ENCODE results near the gene APOBEC3B. TPM values are rescaled to one million over a fixed set of nuclear protein-coding genes. Genes with fewer than 3 reads are reported as not detected.

APOBEC3B gene
- total RNA-seq, 1 donor from 2014 or later: not detected

DNA sequence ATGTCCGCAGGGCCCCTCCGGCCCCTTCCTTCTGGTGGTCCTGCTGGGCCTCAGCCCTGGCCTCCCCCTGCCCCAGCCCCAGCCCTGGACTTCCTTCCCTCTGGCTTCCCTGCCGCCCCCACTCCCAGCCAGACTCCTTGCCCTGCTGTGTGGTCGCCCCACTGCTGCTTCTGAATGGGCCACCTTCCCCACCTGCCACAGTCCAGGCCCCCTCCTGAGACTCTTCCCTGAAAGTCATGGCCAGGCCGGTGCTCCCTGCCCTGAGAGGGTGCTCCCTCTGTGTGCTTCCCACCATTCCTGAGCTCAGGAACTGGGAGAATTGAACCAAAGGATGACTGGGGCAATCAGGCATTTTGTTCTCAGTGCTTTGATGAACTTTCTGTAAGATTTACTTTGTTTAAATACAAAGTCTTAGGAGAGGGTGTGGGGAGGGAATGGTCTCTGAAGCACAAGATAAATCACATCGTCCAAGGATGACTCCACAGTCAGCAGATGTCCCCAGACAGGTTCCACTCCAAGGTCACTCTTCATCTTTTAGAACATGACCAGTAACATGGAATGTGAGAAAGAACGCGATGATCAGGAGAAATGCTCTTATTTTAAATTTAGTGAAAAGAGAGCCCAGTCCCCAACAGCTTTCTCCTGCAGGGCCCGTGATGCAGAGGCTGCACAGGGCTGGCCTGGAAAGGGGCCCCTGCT, 39.6 kb downstream of the APOBEC3B start:
- H3K4me1 Mint-ChIP-seq (ENCODE audit: low read depth, unreplicated experiment): peaks cover 4% of the 10 kb centered on the region
- TF ChIP-seq, protein P1, sequence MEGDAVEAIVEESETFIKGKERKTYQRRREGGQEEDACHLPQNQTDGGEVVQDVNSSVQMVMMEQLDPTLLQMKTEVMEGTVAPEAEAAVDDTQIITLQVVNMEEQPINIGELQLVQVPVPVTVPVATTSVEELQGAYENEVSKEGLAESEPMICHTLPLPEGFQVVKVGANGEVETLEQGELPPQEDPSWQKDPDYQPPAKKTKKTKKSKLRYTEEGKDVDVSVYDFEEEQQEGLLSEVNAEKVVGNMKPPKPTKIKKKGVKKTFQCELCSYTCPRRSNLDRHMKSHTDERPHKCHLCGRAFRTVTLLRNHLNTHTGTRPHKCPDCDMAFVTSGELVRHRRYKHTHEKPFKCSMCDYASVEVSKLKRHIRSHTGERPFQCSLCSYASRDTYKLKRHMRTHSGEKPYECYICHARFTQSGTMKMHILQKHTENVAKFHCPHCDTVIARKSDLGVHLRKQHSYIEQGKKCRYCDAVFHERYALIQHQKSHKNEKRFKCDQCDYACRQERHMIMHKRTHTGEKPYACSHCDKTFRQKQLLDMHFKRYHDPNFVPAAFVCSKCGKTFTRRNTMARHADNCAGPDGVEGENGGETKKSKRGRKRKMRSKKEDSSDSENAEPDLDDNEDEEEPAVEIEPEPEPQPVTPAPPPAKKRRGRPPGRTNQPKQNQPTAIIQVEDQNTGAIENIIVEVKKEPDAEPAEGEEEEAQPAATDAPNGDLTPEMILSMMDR (IDR thresholded peaks at IDR 0.05; ENCODE audit: partially characterized antibody, unreplicated experiment): no peak
- H3K36me3 Mint-ChIP-seq (ENCODE audit: unreplicated experiment): no peaks in the 10 kb centered on the region
- DNase-seq: no peak
- H3K4me3 Mint-ChIP-seq (ENCODE audit: unreplicated experiment): no peak overlapping the region
- peaks cover 4% of the 10 kb centered on the region for H3K9me3 Mint-ChIP-seq (ENCODE audit: unreplicated experiment)
- peaks cover 7% of the 10 kb centered on the region for H3K27me3 Mint-ChIP-seq (ENCODE audit: unreplicated experiment)
- no peak overlapping the region for H3K27ac Mint-ChIP-seq (ENCODE audit: unreplicated experiment)

DNA sequence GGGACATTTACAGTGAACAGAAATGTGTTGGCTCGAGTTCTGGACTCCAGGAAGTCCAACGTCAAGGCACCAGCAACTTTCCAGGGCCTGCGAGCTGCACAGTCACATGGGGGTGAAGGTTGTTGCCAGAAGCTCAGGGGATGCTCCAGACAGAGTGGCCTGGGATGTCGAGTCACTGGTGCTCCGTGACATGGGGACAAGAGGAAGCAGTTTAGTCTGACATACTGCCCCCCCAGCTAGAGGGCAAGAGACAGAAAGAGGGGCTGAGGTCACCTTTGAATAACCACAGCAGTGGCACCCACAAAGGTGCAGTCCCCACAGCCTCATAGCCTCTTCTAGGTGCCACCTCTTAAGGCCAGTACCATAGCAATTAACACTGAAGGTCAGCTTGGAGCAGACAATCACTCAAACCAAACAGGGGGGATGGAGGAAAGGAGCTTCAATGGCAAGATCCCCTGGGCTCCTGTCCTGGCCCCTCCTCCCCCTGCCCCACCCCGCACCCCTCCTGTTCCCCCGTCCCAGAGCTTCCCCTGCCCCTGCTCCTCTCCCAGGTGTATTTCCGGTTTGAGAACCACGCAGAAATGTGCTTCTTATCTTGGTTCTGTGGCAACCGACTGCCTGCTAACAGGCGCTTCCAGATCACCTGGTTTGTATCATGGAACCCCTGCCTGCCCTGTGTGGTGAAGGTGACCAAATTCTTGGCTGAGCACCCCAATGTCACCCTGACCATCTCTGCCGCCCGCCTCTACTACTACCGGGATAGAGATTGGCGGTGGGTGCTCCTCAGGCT, 42.6 kb downstream of the APOBEC3B start:
- TF ChIP-seq, protein P1 (IDR thresholded peaks at IDR 0.05; ENCODE audit: partially characterized antibody, unreplicated experiment): no peak
- peaks cover 4% of the 10 kb centered on the region for H3K4me1 Mint-ChIP-seq (ENCODE audit: low read depth, unreplicated experiment)
- H3K9me3 Mint-ChIP-seq (ENCODE audit: unreplicated experiment): peaks cover 2% of the 10 kb centered on the region
- no peaks in the 10 kb centered on the region for H3K36me3 Mint-ChIP-seq (ENCODE audit: unreplicated experiment)
- no peak overlapping the region for H3K4me3 Mint-ChIP-seq (ENCODE audit: unreplicated experiment)
- no peak for DNase-seq
- H3K27ac Mint-ChIP-seq (ENCODE audit: unreplicated experiment): no peak overlapping the region
- peaks cover 7% of the 10 kb centered on the region for H3K27me3 Mint-ChIP-seq (ENCODE audit: unreplicated experiment)

DNA sequence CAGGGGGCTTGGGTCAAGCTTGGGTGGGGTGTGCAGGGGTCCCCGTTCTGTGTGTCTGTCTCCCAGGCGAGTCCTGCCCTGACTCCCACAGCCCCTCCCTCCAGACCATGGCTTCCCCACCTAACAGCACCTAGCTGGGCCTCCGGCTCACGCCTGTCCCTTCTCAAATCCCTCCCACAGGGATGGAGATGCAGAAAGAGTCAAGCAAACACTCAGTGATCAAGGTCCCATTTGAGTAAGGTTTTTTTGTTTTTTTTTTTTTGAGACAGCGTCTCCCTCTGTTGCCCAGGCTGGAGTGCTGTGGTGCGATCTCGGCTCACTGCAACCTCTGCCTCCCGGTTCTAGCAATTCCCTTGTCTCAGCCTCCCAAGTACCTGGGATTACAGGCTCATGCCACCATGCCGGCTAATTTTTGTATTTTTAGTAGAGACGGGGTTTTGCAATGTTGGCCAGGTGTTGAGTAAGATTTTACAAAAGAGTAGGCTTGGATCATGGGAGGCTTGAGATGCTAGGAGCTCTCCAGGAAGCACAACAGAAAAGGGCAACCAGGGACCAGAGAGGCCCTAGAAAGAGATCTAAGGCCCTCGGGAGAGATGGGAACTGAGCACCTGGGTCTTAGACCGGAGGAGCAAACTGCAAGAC, 44.5 kb downstream of the APOBEC3B start:
- Mint-ChIP-seq H3K4me3 (ENCODE audit: unreplicated experiment) (no peak overlapping the region), H3K4me1 (ENCODE audit: low read depth, unreplicated experiment) (no peaks in the 10 kb centered on the region), H3K36me3 (ENCODE audit: unreplicated experiment) (no peaks in the 10 kb centered on the region), H3K27ac (ENCODE audit: unreplicated experiment) (no peak overlapping the region), H3K27me3 (ENCODE audit: unreplicated experiment) (peaks cover under 1% of the 10 kb centered on the region), H3K9me3 (ENCODE audit: unreplicated experiment) (peaks cover 4% of the 10 kb centered on the region)
- no peak for DNase-seq
- TF ChIP-seq, protein P1 (IDR thresholded peaks at IDR 0.05; ENCODE audit: partially characterized antibody, unreplicated experiment): no peak

DNA sequence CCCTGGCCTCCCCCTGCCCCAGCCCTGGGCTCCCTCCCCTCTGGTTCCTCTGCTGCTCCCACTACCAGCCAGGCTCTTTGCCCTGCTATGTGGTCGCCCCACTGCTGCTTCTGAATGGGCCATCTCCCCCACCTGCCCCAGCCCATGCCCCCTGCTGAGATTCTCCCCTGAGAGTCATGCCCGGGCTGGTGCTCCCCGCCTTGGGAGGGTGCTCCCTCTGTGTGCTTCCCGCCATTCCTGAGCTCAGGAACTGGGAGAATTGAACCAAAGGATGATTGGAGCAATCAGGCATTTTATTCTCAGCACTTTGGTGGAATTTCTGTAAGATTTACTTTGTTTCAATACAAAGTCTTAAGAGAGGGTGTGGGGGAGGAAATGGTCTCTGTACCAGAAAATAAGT, 45.6 kb downstream of the APOBEC3B start:
- TF ChIP-seq, protein P1 (IDR thresholded peaks at IDR 0.05; ENCODE audit: partially characterized antibody, unreplicated experiment): no peak
- Mint-ChIP-seq H3K27ac (ENCODE audit: unreplicated experiment) (no peak overlapping the region), H3K9me3 (ENCODE audit: unreplicated experiment) (peaks cover 4% of the 10 kb centered on the region), H3K27me3 (ENCODE audit: unreplicated experiment) (no peaks in the 10 kb centered on the region), H3K4me3 (ENCODE audit: unreplicated experiment) (no peak overlapping the region), H3K4me1 (ENCODE audit: low read depth, unreplicated experiment) (no peaks in the 10 kb centered on the region), H3K36me3 (ENCODE audit: unreplicated experiment) (no peaks in the 10 kb centered on the region)
- no peak for DNase-seq

Measured in glutamatergic neuron (in vitro differentiated cells).